ENCODE measurements around the gene SERINC4. TPM values are rescaled to one million over a fixed set of nuclear protein-coding genes. Genes with fewer than 3 reads are reported as not detected.

Gene SERINC4
- total and polyA plus RNA-seq, 12 donors: 0.09 to 0.72 (median 0.38) TPM; not detected in 1

DNA sequence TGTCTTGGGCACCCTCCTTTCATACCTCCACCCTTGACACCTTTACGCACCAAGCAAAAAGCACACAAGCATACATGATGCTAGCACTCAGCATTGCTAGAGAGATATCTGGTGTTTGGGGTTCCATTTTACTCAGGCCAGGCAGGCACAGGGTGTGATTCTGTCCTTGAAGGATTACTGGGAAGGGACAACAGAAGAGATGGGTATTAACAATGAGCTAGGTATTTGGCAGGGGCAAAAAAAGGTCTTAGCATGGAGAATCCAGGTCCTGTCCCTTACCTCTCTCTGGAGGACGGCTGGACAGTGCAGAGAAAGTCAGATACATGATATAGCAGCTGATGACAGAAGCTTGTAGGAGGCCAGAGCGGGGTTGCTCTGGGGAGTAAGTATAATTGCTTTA is 3.5 kb downstream of the SERINC4 start:
- intact Hi-C loops (cut with DNase I): no loop called here
- H3K4me3 ChIP-seq: no peak overlapping the region
- 76 to 83% methylated on average over 3 of the region's 3 CpGs for WGBS, 2 donors
- no peak for DNase-seq
- peaks cover 20 to 82% (median 60%) of the 10 kb centered on the region in 9 donors for H3K4me1 ChIP-seq
- no peaks in the 10 kb centered on the region for H3K27me3 ChIP-seq
- TF ChIP-seq, protein P1, sequence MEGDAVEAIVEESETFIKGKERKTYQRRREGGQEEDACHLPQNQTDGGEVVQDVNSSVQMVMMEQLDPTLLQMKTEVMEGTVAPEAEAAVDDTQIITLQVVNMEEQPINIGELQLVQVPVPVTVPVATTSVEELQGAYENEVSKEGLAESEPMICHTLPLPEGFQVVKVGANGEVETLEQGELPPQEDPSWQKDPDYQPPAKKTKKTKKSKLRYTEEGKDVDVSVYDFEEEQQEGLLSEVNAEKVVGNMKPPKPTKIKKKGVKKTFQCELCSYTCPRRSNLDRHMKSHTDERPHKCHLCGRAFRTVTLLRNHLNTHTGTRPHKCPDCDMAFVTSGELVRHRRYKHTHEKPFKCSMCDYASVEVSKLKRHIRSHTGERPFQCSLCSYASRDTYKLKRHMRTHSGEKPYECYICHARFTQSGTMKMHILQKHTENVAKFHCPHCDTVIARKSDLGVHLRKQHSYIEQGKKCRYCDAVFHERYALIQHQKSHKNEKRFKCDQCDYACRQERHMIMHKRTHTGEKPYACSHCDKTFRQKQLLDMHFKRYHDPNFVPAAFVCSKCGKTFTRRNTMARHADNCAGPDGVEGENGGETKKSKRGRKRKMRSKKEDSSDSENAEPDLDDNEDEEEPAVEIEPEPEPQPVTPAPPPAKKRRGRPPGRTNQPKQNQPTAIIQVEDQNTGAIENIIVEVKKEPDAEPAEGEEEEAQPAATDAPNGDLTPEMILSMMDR (IDR thresholded peaks at IDR 0.05): no peak
- peak overlapping the region in 1 of 10 donors; percentile 34 for H3K27ac ChIP-seq
- no peak for ATAC-seq
- no peaks in the 10 kb centered on the region for H3K9me3 ChIP-seq
- peaks cover 0 to 68% (median 19%) of the 10 kb centered on the region in 9 donors for H3K36me3 ChIP-seq

DNA sequence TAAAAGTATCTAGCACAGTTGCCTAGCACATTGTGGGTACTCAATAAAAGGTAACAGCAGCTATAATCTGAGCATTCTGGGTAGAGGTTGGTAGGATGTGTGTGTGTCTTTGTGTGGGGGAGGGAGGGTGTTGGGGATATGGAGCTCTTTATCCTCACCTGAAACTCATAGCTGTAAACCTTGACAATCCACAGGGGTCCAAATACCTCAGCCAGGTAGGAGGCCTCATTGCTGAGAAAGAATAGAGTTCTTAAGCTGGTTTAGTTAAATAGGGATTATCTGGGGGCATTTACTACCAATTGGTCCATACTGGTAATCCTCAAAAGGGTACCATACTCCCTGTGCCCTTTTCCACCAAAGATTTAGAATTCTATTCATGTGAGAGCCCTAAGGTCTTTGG is 4.0 kb downstream of the SERINC4 start:
- DNase-seq (no peak), ATAC-seq (no peak)
- Histone ChIP-seq H3K4me3 (no peak overlapping the region), H3K27me3 (no peaks in the 10 kb centered on the region), H3K4me1 (peaks cover 20 to 80% (median 57%) of the 10 kb centered on the region in 9 donors), H3K9me3 (no peaks in the 10 kb centered on the region), H3K27ac (peak overlapping the region in 2 of 10 donors; percentile 14 to 34), H3K36me3 (peaks cover 0 to 68% (median 19%) of the 10 kb centered on the region in 9 donors)
- TF ChIP-seq, protein P1 (IDR thresholded peaks at IDR 0.05): no peak
- intact Hi-C loops (cut with DNase I): no loop called here

DNA sequence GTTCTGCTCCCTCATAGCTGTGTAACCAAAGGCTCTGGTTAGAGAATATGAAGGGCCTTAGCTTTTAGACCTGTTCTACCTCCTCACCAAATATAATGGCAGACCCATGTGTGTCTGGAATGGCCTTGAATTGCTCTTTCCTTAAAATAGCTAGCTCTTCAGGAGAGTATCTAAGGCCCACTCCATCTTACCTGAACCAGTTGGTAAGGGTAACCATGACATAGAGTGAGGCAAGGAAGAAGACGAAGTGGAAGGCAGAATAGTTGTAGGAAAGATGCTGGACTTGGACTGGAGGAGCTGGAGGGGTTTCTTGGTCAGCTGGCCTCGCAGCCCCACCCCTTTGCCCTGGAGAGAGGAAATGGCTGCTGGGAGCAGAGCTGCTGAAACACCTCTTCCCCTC is 4.8 kb downstream of the SERINC4 start:
- TF ChIP-seq, protein P1 (IDR thresholded peaks at IDR 0.05): no peak
- peak overlapping the region in 1 of 10 donors; percentile 87 for H3K4me3 ChIP-seq
- no peaks in the 10 kb centered on the region for H3K9me3 ChIP-seq
- peaks cover 0 to 68% (median 19%) of the 10 kb centered on the region in 9 donors for H3K36me3 ChIP-seq
- WGBS, 2 donors: 91 to 92% methylated on average over 2 of the region's 2 CpGs
- no peak for DNase-seq
- peaks cover 20 to 76% (median 56%) of the 10 kb centered on the region in 9 donors for H3K4me1 ChIP-seq
- intact Hi-C loops (cut with DNase I): no loop called here
- H3K27ac ChIP-seq: peak overlapping the region in 5 of 10 donors; percentile 14 to 100 (median 99)
- ATAC-seq: no peak
- no peaks in the 10 kb centered on the region for H3K27me3 ChIP-seq

DNA sequence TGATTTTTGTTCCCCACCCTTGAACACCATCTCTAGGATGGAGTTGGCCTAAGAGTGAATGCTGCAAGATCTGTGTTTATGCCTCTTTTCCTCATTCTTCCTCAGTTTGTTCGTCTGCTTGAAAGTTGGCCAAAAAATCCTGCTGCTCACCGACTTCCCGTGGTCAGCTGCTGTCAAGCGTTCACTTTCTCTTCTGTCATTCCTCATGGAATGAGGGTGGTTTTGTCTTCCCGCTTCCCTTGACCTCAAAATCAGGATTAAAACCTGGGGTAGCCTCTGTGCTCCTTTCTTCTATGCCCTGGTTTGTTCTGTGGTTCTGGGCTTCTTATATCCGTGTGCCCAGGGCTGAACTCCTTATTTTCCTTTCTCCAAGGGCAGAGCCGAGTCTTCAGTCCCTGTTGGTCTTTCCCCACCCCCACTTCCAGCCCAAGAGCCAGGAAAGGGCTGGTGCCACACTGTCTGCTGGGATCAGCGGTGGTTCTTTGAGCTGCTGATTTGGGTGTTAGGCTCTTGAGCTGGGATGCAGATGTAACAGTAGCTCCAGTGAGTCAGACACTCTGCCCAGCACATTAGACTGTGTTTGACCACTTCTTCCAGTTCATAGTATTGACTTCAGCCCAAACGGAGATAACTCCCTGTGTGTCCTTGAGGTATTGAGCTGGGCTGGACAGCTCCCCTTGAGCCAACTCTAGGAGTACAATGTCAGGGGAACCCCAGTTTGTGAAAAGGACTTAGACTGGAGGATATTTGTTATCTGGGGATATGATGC is 5.6 kb downstream of the SERINC4 start:
- TF ChIP-seq, protein P1 (IDR thresholded peaks at IDR 0.05): no peak
- Histone ChIP-seq H3K9me3 (no peaks in the 10 kb centered on the region), H3K4me3 (peak overlapping the region in 7 of 10 donors; percentile 0 to 100 (median 89)), H3K27ac (peak overlapping the region in 8 of 10 donors; percentile 14 to 100 (median 98)), H3K4me1 (peaks cover 20 to 69% (median 49%) of the 10 kb centered on the region in 9 donors), H3K27me3 (no peaks in the 10 kb centered on the region), H3K36me3 (peaks cover 0 to 62% (median 19%) of the 10 kb centered on the region in 9 donors)
- WGBS, 2 donors: 65 to 66% methylated on average over 9 of the region's 9 CpGs
- DNase-seq: no peak
- no peak for ATAC-seq
- intact Hi-C loops (cut with DNase I): loop anchor here in 1 of 10 donors (5.0 kb wide), 1 partner anchor 302 kb away; the partner anchor contains the start of gene TP53BP1
